Left ventricle myocardium inferior (tissue), 1 donor: ENCODE measurements around the gene DNAI2. TPM values are rescaled to one million over a fixed set of nuclear protein-coding genes. Genes with fewer than 3 reads are reported as not detected.

Source experiments
- DNase-seq: peaks from one replicate; pipeline ENCODE4 v3.0.0-alpha.2; 2020
- H3K27ac ChIP-seq: fragments of 200-600 bp; replicated peaks from 2 replicates; pipeline ENCODE4 v1.8.0; 2021
- H3K27me3 ChIP-seq: fragments of 200-600 bp; 2 replicates; pipeline ENCODE4 v1.8.0; 2021; ENCODE audit warnings: low read depth
- H3K36me3 ChIP-seq: fragments of 200-600 bp; 2 replicates; pipeline ENCODE4 v1.8.0; 2021
- H3K4me1 ChIP-seq: fragments of 200-600 bp; 2 replicates; pipeline ENCODE4 v1.8.0; 2021
- H3K4me3 ChIP-seq: fragments of 200-600 bp; 2 replicates; pipeline ENCODE4 v1.8.0; 2021; ENCODE audit warnings: mild to moderate bottlenecking, moderate library complexity
- H3K9me3 ChIP-seq: fragments of 200-600 bp; replicated peaks from 2 replicates; pipeline ENCODE4 v1.8.0; 2021
- CTCF ChIP-seq: fragments of 200-600 bp; IDR thresholded peaks from 2 replicates; pipeline ENCODE4 v1.8.0; 2021; ENCODE audit warnings: antibody characterized with exemption, mild to moderate bottlenecking, borderline replicate concordance
- intact Hi-C: fragments of 100-400 bp; cut with micrococcal nuclease; formaldehyde crosslinking; loops from one replicate; pipeline ENCODE4 v1.11.0; 2022
- total RNA-seq: library from RNA; stranded (reverse); fragmentation: NEBNext Ultra II Directional; extraction: Animal tissue kit (Norgen Biotek cat#: 25700); gene quantifications from one replicate; pipeline ENCODE4 v1.2.1, GENCODE V29; 2021
- donor health status: DM: no; HTN: yes; CAD: no; lungs with severe emphysema.

The DNAI2 gene
- total RNA-seq, 1 donor from 2014 or later: not detected

- Histone ChIP-seq H3K36me3 (no peaks in the 10 kb centered on the region), H3K4me1 (peaks cover 45% of the 10 kb centered on the region), H3K9me3 (no peaks in the 10 kb centered on the region), H3K27ac (no peak overlapping the region), H3K4me3 (no peak overlapping the region), H3K27me3 (peaks cover 23% of the 10 kb centered on the region)
- DNase-seq: no peak
- TF ChIP-seq CTCF: no peak
- intact Hi-C loops: no loop called here
Observed at GRCh38 chr17:74271281-74271680, 2.8 kb upstream of the DNAI2 start.

- Histone ChIP-seq H3K27me3 (peaks cover 23% of the 10 kb centered on the region), H3K9me3 (no peaks in the 10 kb centered on the region), H3K4me3 (no peak overlapping the region), H3K4me1 (peaks cover 52% of the 10 kb centered on the region), H3K36me3 (no peaks in the 10 kb centered on the region), H3K27ac (peak overlapping the region; percentile 17)
- TF ChIP-seq CTCF: no peak
- DNase-seq: peak; percentile 64
- intact Hi-C loops: no loop called here
Observed at GRCh38 chr17:74271901-74272561, 2.0 kb upstream of the DNAI2 start.

- H3K4me1 ChIP-seq: peaks cover 57% of the 10 kb centered on the region
- peaks cover 23% of the 10 kb centered on the region for H3K27me3 ChIP-seq
- TF ChIP-seq CTCF: no peak
- no peak overlapping the region for H3K27ac ChIP-seq
- H3K36me3 ChIP-seq: no peaks in the 10 kb centered on the region
- H3K9me3 ChIP-seq: no peaks in the 10 kb centered on the region
- intact Hi-C loops: no loop called here
- H3K4me3 ChIP-seq: no peak overlapping the region
- peak; percentile 45 for DNase-seq
Observed at GRCh38 chr17:74272731-74273201, 1.3 kb upstream of the DNAI2 start.

- no peaks in the 10 kb centered on the region for H3K9me3 ChIP-seq
- no peaks in the 10 kb centered on the region for H3K36me3 ChIP-seq
- peaks cover 21% of the 10 kb centered on the region for H3K27me3 ChIP-seq
- TF ChIP-seq CTCF: no peak
- intact Hi-C loops: no loop called here
- no peak overlapping the region for H3K27ac ChIP-seq
- peaks cover 57% of the 10 kb centered on the region for H3K4me1 ChIP-seq
- DNase-seq: no peak
- H3K4me3 ChIP-seq: no peak overlapping the region
Observed at GRCh38 chr17:74274709-74275340, 791 bp downstream of the DNAI2 start.

- no peak for TF ChIP-seq CTCF
Observed at GRCh38 chr17:74276051-74276476, 2.0 kb downstream of the DNAI2 start.

More at GRCh38 chr17:74276051-74276476, 2.0 kb downstream of the DNAI2 start:
- Histone ChIP-seq H3K27me3 (peaks cover 21% of the 10 kb centered on the region), H3K4me3 (no peak overlapping the region), H3K36me3 (no peaks in the 10 kb centered on the region), H3K9me3 (no peaks in the 10 kb centered on the region), H3K27ac (peak overlapping the region; percentile 86), H3K4me1 (peaks cover 57% of the 10 kb centered on the region)
- intact Hi-C loops: no loop called here
- peak; percentile 66 for DNase-seq
